Urinary bladder (tissue), 4 donors: Measurements from ENCODE around the gene NR2F1. TPM values are rescaled to one million over a fixed set of nuclear protein-coding genes. Genes with fewer than 3 reads are reported as not detected.
"Not testable (repeated sequence)": the region's sequence is repeated elsewhere in the genome, so short reads cannot be mapped to it uniquely, and the experiment has no call there.

Experiments used
- DNase-seq: peaks from one replicate; pipeline ENCODE4 v3.0.0-alpha.2; 2015; ENCODE audit errors: extremely low spot score
- H3K27ac ChIP-seq: one replicate; pipeline ENCODE4 v1.5.1; 2013; ENCODE audit warnings: low read depth, mild to moderate bottlenecking, moderate library complexity
- H3K36me3 ChIP-seq: one replicate; pipeline ENCODE4 v1.6.1; 2013; ENCODE audit warnings: mild to moderate bottlenecking, moderate library complexity; ENCODE audit not compliant: insufficient read depth
- H3K4me1 ChIP-seq: one replicate; pipeline ENCODE4 v1.6.1; 2013; ENCODE audit warnings: mild to moderate bottlenecking, moderate library complexity; ENCODE audit not compliant: insufficient read depth
- H3K4me3 ChIP-seq: one replicate; pipeline ENCODE4 v1.5.1; 2013; ENCODE audit warnings: low read depth, low read length
- WGBS: extraction: QIAGEN DNeasy Blood & Tissue Kit; methylation state at CpG from one replicate; pipeline ENCODE4 v1.1.7; 2013; 5-methylcytosine and 5-hydroxymethylcytosine counted together
- polyA plus RNA-seq: library from polyadenylated mRNA; stranded (reverse); fragments of 200-250 nt; gene quantifications from one replicate; pipeline ENCODE4 v1.2.3, GENCODE V29; 2013
- total RNA-seq: library from RNA; depleted of rRNA; stranded (reverse); fragments of >200 nt; gene quantifications from one replicate; pipeline ENCODE4 v1.2.3, GENCODE V29; 2014
- donor health status: healthy with polysubstance abuse.
- donor health status: healthy.

The NR2F1 gene
- total RNA-seq (64.8 TPM), polyA plus RNA-seq (149 TPM)

GRCh38 chr5:93582677-93583438 is at the start of gene NR2F1:
NR2F1 (plus strand) TSS chr5:93583222; CDS start chr5:93585024, 1,802 bp downstream.
- H3K36me3 ChIP-seq, result no peaks in the 10 kb centered on the region
- peak; percentile 91 for DNase-seq
- peak within 1 kb of the TSS; percentile 99 for H3K4me3 ChIP-seq
- under 1% methylated on average over 21 of the region's 21 CpGs for WGBS
- peak within 1 kb of the TSS; percentile 85 for H3K27ac ChIP-seq
- no peaks in the 10 kb centered on the region for H3K4me1 ChIP-seq

DNA sequence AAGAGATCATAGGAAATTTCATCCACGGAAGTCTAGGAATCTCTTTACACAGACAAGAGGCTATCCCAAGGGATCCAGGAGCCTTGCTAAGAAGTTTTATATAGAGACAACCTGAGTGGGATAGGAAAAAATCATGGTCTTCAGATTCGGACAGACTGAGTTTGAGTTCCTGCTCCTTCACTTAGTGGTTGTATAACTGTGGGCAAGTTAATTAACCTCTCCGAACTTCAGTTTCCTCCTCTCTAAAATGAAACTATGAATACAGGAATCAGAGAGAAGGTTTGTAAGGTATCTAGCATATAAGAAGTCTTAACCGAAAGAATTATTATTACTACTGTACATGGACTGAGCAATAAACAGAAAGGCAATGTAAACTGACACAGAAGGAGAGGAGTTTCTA is 37.1 kb upstream of the NR2F1 start:
- no peak for DNase-seq
- Histone ChIP-seq H3K27ac (peak overlapping the region; percentile 38), H3K36me3 (no peaks in the 10 kb centered on the region), H3K4me1 (no peaks in the 10 kb centered on the region), H3K4me3 (no peak overlapping the region)
- WGBS, result 63% methylated on average over 4 of the region's 4 CpGs

DNA sequence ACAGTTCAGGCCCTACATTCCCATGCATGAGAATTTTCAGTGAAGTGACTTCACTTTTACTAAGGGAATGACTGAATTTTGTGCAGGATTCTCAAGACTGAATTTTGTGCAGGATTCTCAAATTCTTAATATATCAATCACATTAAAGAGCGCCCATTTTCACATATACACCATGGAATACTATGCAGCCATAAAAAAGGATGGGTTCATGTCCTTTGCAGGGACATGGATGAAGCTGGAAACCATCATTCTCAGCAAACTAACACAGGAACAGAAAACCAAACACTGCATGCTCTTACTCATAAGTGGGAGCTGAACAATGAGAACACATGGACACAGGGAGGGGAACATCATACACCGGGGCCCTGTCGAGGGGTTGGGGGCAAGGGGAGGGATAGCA is 33.4 kb upstream of the NR2F1 start:
- DNase-seq, H3K4me3 ChIP-seq, H3K36me3 ChIP-seq, H3K4me1 ChIP-seq, H3K27ac ChIP-seq: not testable (repeated sequence)
- WGBS, result over 99% methylated on average over 3 of the region's 3 CpGs

GRCh38 chr5:93557021-93557604 is 25.9 kb upstream of the NR2F1 start:
- Histone ChIP-seq H3K4me3 (no peak overlapping the region), H3K36me3 (no peaks in the 10 kb centered on the region), H3K4me1 (peaks cover 1% of the 10 kb centered on the region), H3K27ac (no peak overlapping the region)
- 87% methylated on average over 2 of the region's 2 CpGs for WGBS
- no peak for DNase-seq

- no peaks in the 10 kb centered on the region for H3K4me1 ChIP-seq
- DNase-seq, result no peak
- no peak overlapping the region for H3K27ac ChIP-seq
Measured at GRCh38 chr5:93566091-93566490, 16.9 kb upstream of the NR2F1 start.

GRCh38 chr5:93567424-93567823 is 15.6 kb upstream of the NR2F1 start:
- no peaks in the 10 kb centered on the region for H3K4me1 ChIP-seq
- H3K27ac ChIP-seq, result no peak overlapping the region
- H3K4me3 ChIP-seq, result no peak overlapping the region
- H3K36me3 ChIP-seq, result no peaks in the 10 kb centered on the region
- no peak for DNase-seq
- 88% methylated on average over 1 of the region's 1 CpG for WGBS

More at GRCh38 chr5:93566091-93566490, 16.9 kb upstream of the NR2F1 start:
- Histone ChIP-seq H3K36me3 (no peaks in the 10 kb centered on the region), H3K4me3 (no peak overlapping the region)

DNA sequence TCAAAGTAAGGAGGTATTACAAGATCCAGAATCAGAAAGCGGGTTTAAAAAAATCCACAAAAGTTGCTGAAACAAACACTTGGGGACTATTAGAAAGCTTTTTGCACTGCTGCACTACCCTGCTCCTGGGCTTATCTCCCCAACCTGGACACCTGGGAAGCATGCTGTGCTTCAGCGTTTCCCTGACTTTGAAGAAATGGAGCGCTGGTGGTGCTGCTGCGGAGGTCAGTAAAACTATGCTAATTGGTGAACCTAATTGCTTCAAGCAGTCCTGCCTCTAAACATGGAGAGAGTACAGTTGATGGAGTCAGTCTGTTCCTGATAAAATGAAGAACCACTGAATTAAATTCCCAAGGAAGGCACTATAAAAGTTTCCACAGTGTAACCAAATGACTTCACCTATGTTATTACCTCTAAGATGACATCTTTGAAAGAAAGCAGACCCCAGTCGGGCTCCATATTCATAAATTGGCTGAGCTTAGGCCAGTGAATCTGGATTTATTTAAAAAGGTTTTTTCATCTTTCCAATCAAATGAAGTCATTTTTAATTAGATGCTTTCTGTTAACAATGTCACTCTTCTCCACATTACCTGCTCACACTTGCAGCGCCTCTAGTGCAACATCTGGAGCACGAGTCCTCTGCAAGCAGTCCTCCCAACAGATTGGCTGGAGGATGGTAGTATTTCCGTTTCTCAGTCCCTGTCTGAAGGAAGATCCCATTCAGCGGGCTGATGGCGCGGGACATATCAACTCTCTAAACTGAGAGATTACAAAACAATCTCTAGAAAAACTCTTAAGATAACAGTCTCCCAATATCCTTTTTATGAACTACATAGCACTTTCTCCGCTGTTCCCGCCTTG is 13.5 kb upstream of the NR2F1 start:
- WGBS, result 61% methylated on average over 13 of the region's 13 CpGs
- H3K4me1 ChIP-seq, result peaks cover 1% of the 10 kb centered on the region

DNA sequence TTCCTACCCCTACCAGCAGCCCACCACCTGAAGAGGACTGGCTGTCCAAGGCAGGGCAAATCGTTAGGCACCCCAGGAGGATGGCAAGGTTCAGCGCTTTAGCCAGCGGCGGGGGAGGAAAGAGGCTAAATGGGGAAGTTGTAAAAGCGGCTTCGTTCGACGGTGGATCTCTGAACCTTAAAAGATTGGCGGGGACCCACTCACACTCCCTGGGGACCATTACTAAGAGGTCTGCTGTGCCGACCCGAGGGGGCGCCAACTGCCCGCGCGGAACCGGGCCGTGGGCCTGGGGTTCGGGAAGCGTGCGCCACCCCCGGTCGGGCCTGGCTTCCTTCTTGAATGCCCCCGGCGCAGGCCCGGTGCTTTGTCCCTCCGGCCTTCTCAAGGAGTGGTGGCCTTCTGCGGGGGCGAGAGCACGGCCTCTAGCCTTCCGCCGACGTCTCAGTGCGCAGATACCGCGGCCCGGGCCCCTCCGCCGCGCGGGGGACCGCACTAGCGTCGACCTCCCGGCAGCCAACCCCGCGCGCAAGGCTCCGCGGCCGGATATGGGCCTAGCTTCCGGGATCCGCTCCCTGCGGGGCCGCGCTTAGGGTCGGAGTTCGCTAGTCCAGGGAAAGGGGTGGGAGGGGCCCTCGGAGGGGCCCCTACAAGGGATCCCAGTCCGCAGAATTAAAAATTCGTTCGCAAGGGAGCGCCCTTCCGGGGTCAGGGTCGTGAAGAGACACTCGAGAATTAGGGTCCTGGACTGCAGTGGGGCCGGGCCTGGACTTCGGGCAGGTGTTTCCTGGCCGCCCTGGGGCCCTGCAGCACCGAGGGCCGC is 12.5 kb upstream of the NR2F1 start:
- no peaks in the 10 kb centered on the region for H3K36me3 ChIP-seq
- no peak for DNase-seq
- no peak overlapping the region for H3K27ac ChIP-seq
- H3K4me1 ChIP-seq, result peaks cover 1% of the 10 kb centered on the region
- no peak overlapping the region for H3K4me3 ChIP-seq
- 54% methylated on average over 70 of the region's 70 CpGs for WGBS

More for the DNA sequence above, 13.5 kb upstream of the NR2F1 start:
- no peak for DNase-seq
- no peak overlapping the region for H3K4me3 ChIP-seq
- no peak overlapping the region for H3K27ac ChIP-seq
- H3K36me3 ChIP-seq, result no peaks in the 10 kb centered on the region

DNA sequence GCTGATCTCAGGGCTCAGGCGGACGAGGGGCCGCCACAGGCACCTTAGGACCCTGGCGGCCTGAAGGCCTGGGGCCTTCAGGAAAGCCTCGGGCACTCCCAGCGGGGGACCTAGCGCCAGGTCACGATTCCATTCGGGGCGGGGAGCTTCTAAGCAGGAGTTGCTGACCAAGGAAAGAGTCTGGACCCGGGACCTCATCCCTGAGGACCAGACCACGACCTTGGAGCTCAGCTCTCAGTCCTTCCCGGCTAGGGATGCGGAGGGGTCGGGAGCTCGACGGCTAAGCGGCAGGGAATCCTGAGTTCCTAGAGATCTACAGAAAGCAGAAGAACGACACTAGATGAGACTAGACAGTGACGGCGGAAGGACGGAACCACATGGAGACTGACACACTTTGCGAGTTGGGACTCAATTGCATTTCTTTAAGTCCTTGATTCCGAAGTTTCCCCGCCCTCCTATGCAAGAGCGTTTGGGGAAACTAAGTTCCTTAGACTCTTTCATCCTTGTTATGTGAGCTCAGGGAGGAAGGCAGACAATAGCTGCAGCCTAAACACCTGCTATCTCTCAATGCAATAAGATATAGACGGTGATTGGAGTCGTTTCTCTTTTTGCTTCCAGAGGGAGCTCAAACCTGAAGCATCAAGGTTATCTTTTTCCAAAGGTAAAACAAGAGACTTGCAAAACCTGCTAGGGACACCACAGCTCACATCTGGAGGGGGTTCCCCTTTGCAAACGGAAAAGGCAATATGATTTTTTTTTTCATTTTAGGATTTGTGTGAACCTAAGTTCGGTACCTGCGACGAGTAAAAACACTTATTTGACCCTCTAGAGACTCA is 11.7 kb upstream of the NR2F1 start:
- Histone ChIP-seq H3K4me1 (peaks cover 1% of the 10 kb centered on the region), H3K4me3 (no peak overlapping the region), H3K27ac (no peak overlapping the region), H3K36me3 (no peaks in the 10 kb centered on the region)
- WGBS, result 79% methylated on average over 32 of the region's 32 CpGs
- DNase-seq, result no peak

DNA sequence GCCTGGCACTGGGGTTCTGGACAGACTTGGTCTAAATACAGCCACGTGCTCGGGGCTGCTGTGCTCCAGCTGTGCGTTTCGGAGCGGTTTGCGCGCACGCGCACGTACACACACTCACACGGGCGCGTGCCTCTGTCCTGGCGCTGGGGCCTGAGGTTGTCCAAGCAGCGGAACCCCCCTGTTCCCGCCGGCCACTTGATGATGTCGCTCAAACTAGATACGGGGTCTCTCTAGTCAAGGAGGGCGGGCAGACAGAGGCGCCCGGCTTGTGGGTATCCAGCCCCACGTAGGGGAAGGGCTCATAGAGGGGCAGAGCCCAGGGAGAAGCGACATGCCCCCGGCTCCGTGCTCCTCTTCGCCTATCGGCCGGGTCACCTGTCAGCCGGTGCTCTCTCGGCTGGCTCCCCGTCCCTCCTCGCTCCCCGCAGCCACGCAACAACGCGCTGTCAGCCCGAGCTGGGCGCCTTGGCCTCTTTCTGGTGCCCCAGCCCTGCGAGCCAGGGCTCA is 10.9 kb upstream of the NR2F1 start:
- WGBS, result 57% methylated on average over 40 of the region's 40 CpGs
- DNase-seq, result no peak
- Histone ChIP-seq H3K27ac (peak overlapping the region; percentile 40), H3K36me3 (no peaks in the 10 kb centered on the region), H3K4me1 (peaks cover 1% of the 10 kb centered on the region), H3K4me3 (no peak overlapping the region)

DNA sequence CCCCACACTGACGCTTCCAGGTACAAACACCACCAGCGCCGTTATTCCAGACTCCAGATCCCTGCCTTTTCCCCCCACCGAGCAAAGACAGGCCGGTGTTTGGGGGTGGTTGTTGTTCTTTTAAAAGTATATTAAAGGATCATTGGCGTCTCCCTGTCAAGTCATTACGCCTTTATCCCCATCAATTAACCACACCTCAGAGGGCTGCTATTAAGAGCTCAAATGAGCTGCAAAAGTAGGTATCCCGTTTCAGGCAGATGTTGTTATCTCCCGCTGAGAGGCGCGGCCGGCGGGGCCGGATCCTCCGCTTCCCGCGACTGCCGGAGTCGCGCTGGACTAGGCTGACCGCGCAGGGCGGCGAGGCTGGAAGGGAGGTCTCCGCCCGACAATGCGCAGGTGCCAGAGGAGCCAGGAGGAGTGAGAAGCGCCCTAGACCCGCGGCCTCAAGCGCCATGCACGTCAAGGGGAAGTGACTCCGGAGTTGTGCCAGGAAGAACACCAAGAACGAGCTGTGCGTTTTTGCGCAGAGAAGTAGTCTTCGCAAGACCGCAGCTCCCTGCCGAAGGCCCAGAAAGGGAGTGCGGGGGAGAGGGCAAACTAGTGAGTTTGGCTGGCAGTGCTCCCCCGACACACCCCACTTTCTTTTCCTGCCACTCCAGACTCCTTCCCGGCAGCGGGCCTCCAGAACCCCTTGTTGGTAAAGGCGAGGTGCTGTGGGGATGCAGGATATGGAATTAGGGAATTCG is 10.2 kb upstream of the NR2F1 start:
- Histone ChIP-seq H3K4me1 (peaks cover 1% of the 10 kb centered on the region), H3K27ac (no peak overlapping the region), H3K4me3 (no peak overlapping the region), H3K36me3 (no peaks in the 10 kb centered on the region)
- 53% methylated on average over 45 of the region's 45 CpGs for WGBS
- no peak for DNase-seq
